Suprapubic skin (tissue), 4 donors: Measurements from ENCODE around the gene TPRX1. TPM values are rescaled to one million over a fixed set of nuclear protein-coding genes. Genes with fewer than 3 reads are reported as not detected.

Experiments
- DNase-seq, 2 donors: peaks; one replicate each; pipeline ENCODE4 v3.0.0-alpha.2; 2019; ENCODE audit warnings: low spot score in 2 of 2
- H3K27ac ChIP-seq: fragments of 200-600 bp; sonication (generic); one replicate; pipeline ENCODE4 v1.5.1; 2019
- H3K27me3 ChIP-seq: fragments of 200-600 bp; sonication (generic); one replicate; pipeline ENCODE4 v1.5.1; 2019
- H3K36me3 ChIP-seq: fragments of 200-600 bp; sonication (generic); one replicate; pipeline ENCODE4 v1.5.1; 2019
- H3K4me1 ChIP-seq: fragments of 200-600 bp; sonication (generic); one replicate; pipeline ENCODE4 v1.5.1; 2019
- H3K4me3 ChIP-seq: fragments of 200-600 bp; sonication (generic); one replicate; pipeline ENCODE4 v1.5.1; 2019; ENCODE audit warnings: mild to moderate bottlenecking
- H3K9me3 ChIP-seq: fragments of 200-600 bp; sonication (generic); one replicate; pipeline ENCODE4 v1.5.1; 2019
- EP300 ChIP-seq: sonication (generic); formaldehyde crosslinking; IDR thresholded peaks from one replicate; pipeline ENCODE4 v1.6.1; 2017; ENCODE audit warnings: antibody characterized with exemption
- POLR2A ChIP-seq, 2 donors: fragments of 450-650 bp; IDR thresholded peaks; one replicate each; pipeline ENCODE4 v1.6.1; 2017; ENCODE audit warnings: antibody characterized with exemption in 2 of 2, mild to moderate bottlenecking in 2 of 2, moderate library complexity in 2 of 2
- POLR2AphosphoS5 ChIP-seq, 3 donors: sonication (generic); formaldehyde crosslinking; IDR thresholded peaks; one replicate each; pipeline ENCODE4 v1.6.1; 2017; ENCODE audit warnings: antibody characterized with exemption in 3 of 3
- WGBS: methylation state at CpG from one replicate; pipeline ENCODE4 v1.1.5; 2018; 5-methylcytosine and 5-hydroxymethylcytosine counted together
- total RNA-seq, 4 donors: library from RNA; depleted of rRNA; stranded (reverse); fragments of >200 nt; gene quantifications; one replicate each; pipeline ENCODE4 v1.1.0, GENCODE V29; 2016
- TF ChIP-seq, protein P1 (sequence below), 2 donors: fragments of 200-600 bp in 1 of 2; fragments of 450-650 bp in 1 of 2; sonication (generic) in 1 of 2; IDR thresholded peaks; one replicate each; pipeline ENCODE4 v1.5.1; 2016 to 2019; ENCODE audit warnings: antibody characterized with exemption in 2 of 2, mild to moderate bottlenecking in 1 of 2, moderate library complexity in 1 of 2

TPRX1 gene
- total RNA-seq, 4 donors from 2014 or later: not detected

DNA sequence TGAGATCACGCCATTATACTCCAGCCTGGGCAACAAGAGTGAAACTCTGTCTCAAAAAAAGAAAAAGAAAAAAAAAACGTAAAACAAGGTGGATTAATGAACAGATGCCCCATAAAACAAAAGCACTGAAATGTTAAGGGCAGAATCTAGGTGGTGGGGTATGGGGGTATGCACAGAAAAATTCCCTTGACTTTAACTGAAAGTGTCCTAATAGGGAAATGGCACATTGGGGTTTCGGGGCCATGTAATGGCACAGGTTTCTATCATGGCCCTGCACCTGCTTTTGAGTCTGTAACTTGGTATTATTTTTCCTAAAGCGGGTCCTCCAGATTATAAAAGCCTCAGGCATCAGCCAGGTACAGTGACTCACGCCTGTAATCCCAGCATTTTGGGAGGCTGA, 42.8 kb downstream of the TPRX1 start:
- Histone ChIP-seq H3K27me3 (no peaks in the 10 kb centered on the region), H3K9me3 (no peaks in the 10 kb centered on the region), H3K36me3 (peaks cover 31% of the 10 kb centered on the region), H3K4me1 (no peaks in the 10 kb centered on the region), H3K4me3 (no peak overlapping the region), H3K27ac (no peak overlapping the region)
- 73% methylated on average over 5 of the region's 5 CpGs for WGBS
- no peak for TF ChIP-seq EP300
- TF ChIP-seq, protein P1, sequence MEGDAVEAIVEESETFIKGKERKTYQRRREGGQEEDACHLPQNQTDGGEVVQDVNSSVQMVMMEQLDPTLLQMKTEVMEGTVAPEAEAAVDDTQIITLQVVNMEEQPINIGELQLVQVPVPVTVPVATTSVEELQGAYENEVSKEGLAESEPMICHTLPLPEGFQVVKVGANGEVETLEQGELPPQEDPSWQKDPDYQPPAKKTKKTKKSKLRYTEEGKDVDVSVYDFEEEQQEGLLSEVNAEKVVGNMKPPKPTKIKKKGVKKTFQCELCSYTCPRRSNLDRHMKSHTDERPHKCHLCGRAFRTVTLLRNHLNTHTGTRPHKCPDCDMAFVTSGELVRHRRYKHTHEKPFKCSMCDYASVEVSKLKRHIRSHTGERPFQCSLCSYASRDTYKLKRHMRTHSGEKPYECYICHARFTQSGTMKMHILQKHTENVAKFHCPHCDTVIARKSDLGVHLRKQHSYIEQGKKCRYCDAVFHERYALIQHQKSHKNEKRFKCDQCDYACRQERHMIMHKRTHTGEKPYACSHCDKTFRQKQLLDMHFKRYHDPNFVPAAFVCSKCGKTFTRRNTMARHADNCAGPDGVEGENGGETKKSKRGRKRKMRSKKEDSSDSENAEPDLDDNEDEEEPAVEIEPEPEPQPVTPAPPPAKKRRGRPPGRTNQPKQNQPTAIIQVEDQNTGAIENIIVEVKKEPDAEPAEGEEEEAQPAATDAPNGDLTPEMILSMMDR (IDR thresholded peaks at IDR 0.05): no peak
- TF ChIP-seq POLR2A (IDR thresholded peaks at IDR 0.05): no peak
- TF ChIP-seq POLR2AphosphoS5 (IDR thresholded peaks at IDR 0.05): no peak
- no peak for DNase-seq

DNA sequence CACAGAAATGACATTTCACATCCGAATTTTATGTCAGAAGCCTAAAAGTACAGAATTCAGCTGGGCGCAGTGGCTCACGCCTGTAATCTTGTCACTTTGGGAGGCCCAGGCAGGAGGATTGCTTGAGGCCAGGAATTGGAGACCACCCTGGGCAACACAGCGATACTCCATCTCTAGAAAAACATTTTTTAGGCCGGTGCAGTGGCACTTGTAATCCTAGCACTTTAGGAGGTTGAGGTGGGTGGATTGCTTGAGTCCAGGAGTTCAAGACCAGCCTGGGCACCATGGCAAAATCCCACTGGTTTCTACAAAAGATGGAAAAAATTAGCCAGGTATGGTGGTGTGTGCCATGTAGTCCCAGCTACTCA, 43.7 kb downstream of the TPRX1 start:
- Histone ChIP-seq H3K4me3 (no peak overlapping the region), H3K27ac (no peak overlapping the region), H3K27me3 (no peaks in the 10 kb centered on the region), H3K9me3 (no peaks in the 10 kb centered on the region), H3K36me3 (peaks cover 40% of the 10 kb centered on the region), H3K4me1 (no peaks in the 10 kb centered on the region)
- TF ChIP-seq, protein P1 (IDR thresholded peaks at IDR 0.05): no peak
- TF ChIP-seq EP300 (no peak), POLR2A (IDR thresholded peaks at IDR 0.05) (no peak), POLR2AphosphoS5 (IDR thresholded peaks at IDR 0.05) (no peak)
- 95% methylated on average over 4 of the region's 5 CpGs for WGBS
- DNase-seq: no peak

DNA sequence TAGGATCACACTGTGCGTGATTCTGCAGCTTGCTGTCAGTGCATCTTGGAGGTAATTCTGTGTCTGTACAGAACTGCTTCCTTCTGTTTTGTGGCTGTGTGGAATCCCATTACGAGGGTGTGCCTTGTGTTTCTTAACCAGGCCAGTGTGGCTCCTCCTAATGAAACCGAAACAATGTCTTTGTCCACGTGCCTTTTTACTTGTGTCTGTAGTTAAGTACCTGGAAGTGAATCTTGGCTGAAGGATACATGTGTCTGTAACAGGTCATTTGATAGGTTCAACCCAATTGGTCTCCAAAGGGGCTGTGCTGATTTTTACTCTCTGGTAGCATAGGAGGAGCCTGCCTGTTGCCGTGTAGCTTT, 45.9 kb downstream of the TPRX1 start:
- TF ChIP-seq EP300: no peak
- no peak for TF ChIP-seq POLR2A (IDR thresholded peaks at IDR 0.05)
- TF ChIP-seq, protein P1 (IDR thresholded peaks at IDR 0.05): no peak
- no peak for TF ChIP-seq POLR2AphosphoS5 (IDR thresholded peaks at IDR 0.05)
- no peaks in the 10 kb centered on the region for H3K9me3 ChIP-seq
- 84% methylated on average over 5 of the region's 5 CpGs for WGBS
- no peak overlapping the region for H3K4me3 ChIP-seq
- no peaks in the 10 kb centered on the region for H3K4me1 ChIP-seq
- peaks cover 62% of the 10 kb centered on the region for H3K36me3 ChIP-seq
- H3K27ac ChIP-seq: no peak overlapping the region
- no peaks in the 10 kb centered on the region for H3K27me3 ChIP-seq
- DNase-seq: no peak

DNA sequence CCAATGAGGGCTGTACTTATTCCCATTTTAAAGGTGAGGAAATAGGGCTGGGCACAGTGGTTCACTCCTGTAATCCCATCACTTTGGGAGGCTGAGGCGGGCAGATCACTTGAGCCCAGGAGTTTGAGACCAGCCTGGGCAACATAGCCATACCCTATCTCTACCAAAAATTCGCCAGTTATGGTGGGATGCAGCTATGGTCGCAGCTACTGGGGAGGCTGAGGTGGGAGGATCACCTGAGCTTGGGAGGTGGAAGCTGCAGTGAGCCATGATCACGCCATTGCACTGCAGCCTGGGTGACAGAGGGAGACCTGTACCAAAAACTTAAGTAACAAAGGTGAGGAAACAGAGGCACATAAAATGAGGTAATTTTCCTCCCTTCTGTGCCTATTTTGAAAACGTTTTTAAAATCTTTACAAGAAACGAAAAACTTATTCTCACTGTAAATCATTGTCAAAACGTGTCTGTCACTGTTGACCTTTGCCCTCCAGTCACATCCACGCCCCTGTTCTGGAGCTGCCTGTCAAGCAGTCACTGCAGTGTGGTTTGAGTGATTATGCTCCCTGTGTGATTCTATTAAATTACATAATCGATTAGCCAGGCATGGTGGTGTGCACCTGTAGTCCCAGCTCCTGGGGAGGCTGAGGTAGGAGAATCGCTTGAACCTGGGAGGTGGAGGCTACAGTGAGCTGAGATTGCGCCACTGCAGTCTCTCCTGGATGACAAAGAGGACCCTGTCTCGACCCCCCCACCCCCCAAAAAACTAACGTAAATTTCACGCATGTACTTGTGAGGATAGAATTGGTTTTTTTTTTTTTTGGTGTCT, 46.5 kb downstream of the TPRX1 start:
- Histone ChIP-seq H3K4me1 (no peaks in the 10 kb centered on the region), H3K27me3 (no peaks in the 10 kb centered on the region), H3K27ac (no peak overlapping the region), H3K9me3 (no peaks in the 10 kb centered on the region), H3K36me3 (peaks cover 68% of the 10 kb centered on the region), H3K4me3 (no peak overlapping the region)
- no peak for DNase-seq
- 78% methylated on average over 14 of the region's 14 CpGs for WGBS
- TF ChIP-seq, protein P1 (IDR thresholded peaks at IDR 0.05): no peak

DNA sequence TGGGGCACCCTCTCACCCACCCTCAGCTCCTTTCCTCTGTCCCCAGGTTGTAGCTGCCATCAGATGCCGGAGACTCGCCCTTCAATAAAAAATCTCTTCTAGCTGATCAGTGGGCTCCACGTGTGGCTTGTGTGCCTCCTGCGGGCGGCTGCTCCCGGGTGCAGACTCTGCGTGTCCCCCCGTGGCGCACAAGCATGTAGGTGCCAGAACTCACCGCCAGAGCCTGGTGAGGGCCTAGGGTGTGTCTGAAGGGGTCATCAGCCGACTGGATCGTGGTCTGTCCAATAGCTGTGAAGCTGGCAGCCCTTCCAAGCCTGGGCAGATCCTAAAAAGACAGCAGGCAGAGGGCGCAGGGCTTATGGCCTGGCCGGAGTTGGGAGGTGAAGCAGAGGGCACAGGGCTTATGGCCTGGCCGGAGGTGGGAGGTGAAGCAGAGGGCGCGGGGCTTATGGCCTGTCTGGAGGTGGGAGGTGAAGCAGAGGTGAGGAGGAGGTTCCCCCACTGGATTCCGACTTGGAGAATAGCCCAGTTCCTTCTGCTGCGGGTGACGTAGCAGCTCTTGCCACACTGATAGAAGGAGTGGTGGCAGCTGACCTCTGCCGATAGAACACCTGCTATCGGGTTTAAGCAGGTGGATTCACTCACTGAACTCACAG, 47.3 kb downstream of the TPRX1 start:
- H3K36me3 ChIP-seq: peaks cover 76% of the 10 kb centered on the region
- no peaks in the 10 kb centered on the region for H3K27me3 ChIP-seq
- TF ChIP-seq, protein P1 (IDR thresholded peaks at IDR 0.05): no peak
- no peak for TF ChIP-seq POLR2AphosphoS5 (IDR thresholded peaks at IDR 0.05)
- TF ChIP-seq POLR2A (IDR thresholded peaks at IDR 0.05): no peak
- no peak for TF ChIP-seq EP300
- DNase-seq: no peak
- no peaks in the 10 kb centered on the region for H3K9me3 ChIP-seq
- H3K4me3 ChIP-seq: no peak overlapping the region
- no peaks in the 10 kb centered on the region for H3K4me1 ChIP-seq
- WGBS: 91% methylated on average over 10 of the region's 22 CpGs
- no peak overlapping the region for H3K27ac ChIP-seq
